GM12878 (cell line): ENCODE results near the gene PADI2. TPM values are rescaled to one million over a fixed set of nuclear protein-coding genes. Genes with fewer than 3 reads are reported as not detected.

Experiments used
- ATAC-seq: fragments of 200-7000 bp; cut with Tn5 transposase; 3 replicates; pipeline ENCODE4 v1.9.1; 2020; ENCODE audit warnings: mild to moderate bottlenecking, moderate library complexity
- BruUV-seq: library from RNA; stranded (reverse); fragments of 400-500 nt; replicated peaks from 2 replicates; lab custom pipeline; 2021; lab: Mats Ljungman, UMichigan
- CTCF ChIA-PET: fragments of 300-600 bp; sonication (Branson Sonifier 250); formaldehyde crosslinking; extraction: SDS; loops from one replicate; lab custom pipeline; 2021; ENCODE audit warnings: inconsistent platforms; lab: Yijun Ruan, JAX
- POLR2A ChIA-PET: fragments of 350-600 bp; formaldehyde crosslinking; extraction: SDS; loops from one replicate; lab custom pipeline; 2021; ENCODE audit warnings: inconsistent platforms; lab: Charles Lee
- RAD21 ChIA-PET: fragments of 300-600 bp; sonication (Branson Sonifier 250); formaldehyde crosslinking; loops from one replicate; lab custom pipeline; 2023; ENCODE audit warnings: antibody characterized with exemption; ENCODE audit not compliant: unreplicated experiment; lab: Charles Lee
- SMC1A ChIA-PET: fragments of 300-600 bp; sonication (Branson Sonifier 250); formaldehyde crosslinking; loops from one replicate; lab custom pipeline; 2023; ENCODE audit not compliant: unreplicated experiment, uncharacterized antibody; lab: Charles Lee
- DNase-seq: peaks from one replicate; pipeline ENCODE4 v3.0.0-alpha.2; 2011; ENCODE audit warnings: low read depth, low spot score
- FAIRE-seq: peaks from 3 replicates; lab custom pipeline; 2011; peaks lifted over from hg19 to GRCh38; lab: Jason Lieb, UNC
- H2AFZ ChIP-seq: 2 replicates; pipeline ENCODE4 v1.6.0; 2011; ENCODE audit warnings: low read depth, low read length, control low read depth; ENCODE audit not compliant: control insufficient read depth
- H3K27ac ChIP-seq: 2 replicates; pipeline ENCODE4 v1.5.1; 2011; ENCODE audit warnings: control low read depth; ENCODE audit not compliant: control insufficient read depth, insufficient read depth
- H3K27me3 ChIP-seq, 2 experiments: replicated peaks in 1 of 2; 2 replicates each; pipeline versions ENCODE4 v1.6.0 to v1.6.1; 2011; ENCODE audit warnings: low read length in 1 of 2; ENCODE audit not compliant: control insufficient read depth in 2 of 2, insufficient read depth in 2 of 2
- H3K36me3 ChIP-seq, 2 experiments: 2 replicates each; pipeline ENCODE4 v1.5.1; 2011; ENCODE audit warnings: low read length in 1 of 2; ENCODE audit not compliant: control insufficient read depth in 2 of 2, insufficient read depth in 2 of 2
- H3K4me1 ChIP-seq: 2 replicates; pipeline ENCODE4 v1.6.1; 2011; ENCODE audit warnings: mild to moderate bottlenecking, low read length, moderate library complexity, mixed read lengths; ENCODE audit not compliant: control insufficient read depth, insufficient read depth
- H3K4me2 ChIP-seq: 2 replicates; pipeline ENCODE4 v1.6.0; 2011; ENCODE audit warnings: control low read depth; ENCODE audit not compliant: control insufficient read depth, insufficient read depth
- H3K4me3 ChIP-seq: fragments of 200-600 bp; sonication (generic); 2 replicates; pipeline ENCODE4 v1.5.1; 2016
- H3K79me2 ChIP-seq: 2 replicates; pipeline ENCODE4 v1.6.0; 2011; ENCODE audit warnings: low read length; ENCODE audit not compliant: control insufficient read depth, insufficient read depth
- H3K9ac ChIP-seq: 2 replicates; pipeline ENCODE4 v1.8.0; 2011; ENCODE audit warnings: low read length, control low read depth, mixed read lengths; ENCODE audit not compliant: control insufficient read depth, insufficient read depth
- H3K9me3 ChIP-seq: replicated peaks from 3 replicates; pipeline ENCODE4 v1.5.1; 2011; ENCODE audit warnings: mild to moderate bottlenecking, low read length; ENCODE audit not compliant: control insufficient read depth, insufficient read depth
- H4K20me1 ChIP-seq: 2 replicates; pipeline ENCODE4 v1.6.0; 2011; ENCODE audit not compliant: control insufficient read depth, insufficient read depth
- HDAC2 ChIP-seq: fragments of 200-600 bp; sonication (generic); IDR thresholded peaks from 2 replicates; pipeline ENCODE4 v1.6.1; 2017
- HDGF ChIP-seq: fragments of 450-650 bp; IDR thresholded peaks from 2 replicates; pipeline ENCODE4 v1.6.1; 2016; ENCODE audit warnings: antibody characterized with exemption
- IRF4 ChIP-seq: IDR thresholded peaks from 2 replicates; pipeline ENCODE4 v1.6.1; 2011; ENCODE audit warnings: low read depth, low read length
- NFIC ChIP-seq: IDR thresholded peaks from 2 replicates; pipeline ENCODE4 v1.6.1; 2012; ENCODE audit warnings: low read depth, mild to moderate bottlenecking, inconsistent platforms, low read length, moderate library complexity
- POLR2A ChIP-seq: IDR thresholded peaks from 2 replicates; pipeline ENCODE4 v1.6.1; 2011; ENCODE audit warnings: low read depth, mild to moderate bottlenecking, low read length
- POLR2AphosphoS2 ChIP-seq: IDR thresholded peaks from 2 replicates; pipeline ENCODE4 v1.6.1; 2011; ENCODE audit warnings: low read depth, mild to moderate bottlenecking, low read length, improper control_type of control experiment, moderate library complexity
- RAD51 ChIP-seq: fragments of 450-650 bp; IDR thresholded peaks from 2 replicates; pipeline ENCODE4 v1.6.1; 2016; ENCODE audit warnings: moderate library complexity, mild to moderate bottlenecking, inconsistent platforms
- RBBP5 ChIP-seq: fragments of 200-600 bp; sonication (generic); conservative IDR thresholded peaks from 2 replicates; pipeline ENCODE4 v1.6.1; 2016
- RUNX3 ChIP-seq: IDR thresholded peaks from 2 replicates; pipeline ENCODE4 v1.6.1; 2012; ENCODE audit warnings: low read length, inconsistent platforms
- STAT3 ChIP-seq: IDR thresholded peaks from 2 replicates; pipeline ENCODE4 v1.6.1; 2011; ENCODE audit warnings: low read depth, low read length, improper control_type of control experiment
- SUZ12 ChIP-seq: fragments of 200-600 bp; sonication (generic); IDR thresholded peaks from one replicate; pipeline ENCODE4 v1.6.1; 2018; ENCODE audit warnings: antibody characterized with exemption, mild to moderate bottlenecking; ENCODE audit not compliant: unreplicated experiment
- ZNF274 ChIP-seq: IDR thresholded peaks from one replicate; pipeline ENCODE4 v1.8.0; 2011; ENCODE audit not compliant: insufficient read length, insufficient read depth
- ZNF622 ChIP-seq: fragments of 450-650 bp; IDR thresholded peaks from 2 replicates; pipeline ENCODE4 v1.6.1; 2017; ENCODE audit warnings: mild to moderate bottlenecking, inconsistent platforms
- WGBS: methylation state at CpG from one replicate; pipeline ENCODE4 v1.1.6; 2016; ENCODE audit warnings: low lambda C conversion rate; ENCODE audit not compliant: insufficient replicate concordance, insufficient coverage; ENCODE audit errors: missing lambda C conversion rate; 5-methylcytosine and 5-hydroxymethylcytosine counted together
- in situ Hi-C: fragments of 300-500 bp; cut with MboI; formaldehyde crosslinking; loops from 9 replicates; pipeline ENCODE4 v1.14.3; 2018; ENCODE audit warnings: mixed read lengths
- intact Hi-C: fragments of 100-400 bp; cut with micrococcal nuclease; formaldehyde crosslinking; loops from one replicate; pipeline ENCODE4 v1.14.2; 2022; ENCODE audit not compliant: unreplicated experiment
- polyA plus RNA-seq, 11 experiments: library from polyadenylated mRNA; depleted of rRNA in 4 of 11; unstranded in 6 of 11; stranded (reverse) in 5 of 11; fragments of >200 nt; fragmentation: Nextera tagmentation in 4 of 11; fragmentation: Illumina TruSeq in 1 of 11; extraction: Ambion mirVana in 4 of 11; extraction: Trizol in 1 of 11; gene quantifications; 1 replicate in 1 of 11; 2 replicates in 10 of 11; pipeline versions ENCODE4 v1.2.1 to v1.2.3, GENCODE V29; 2011 to 2016; ENCODE audit warnings: inconsistent platforms in 2 of 11, missing spikeins in 2 of 11, low read depth in 1 of 11
- total RNA-seq, 4 experiments: library from RNA; depleted of rRNA in 3 of 4; stranded (reverse); fragments of >200 nt in 3 of 4; fragmentation: Illumina TruSeq in 1 of 4; extraction: Trizol in 1 of 4; gene quantifications; 2 replicates each; pipeline versions ENCODE4 v1.2.1 to v1.2.3, GENCODE V29; 2013 to 2021

PADI2 gene
- total and polyA plus RNA-seq, 10 of the 15 experiments (the other 5 are each of a cell fraction or from before 2014, with no cell fraction given) = 0.05 to 3.0 (median 0.10) TPM; not detected in 1

GRCh38 chr1:17093822-17094393 is 25.3 kb downstream of the PADI2 start:
- DNase-seq = no peak
- ChIA-PET RAD21 (interaction anchor here (1.0 to 2.4 kb wide), 2 partner anchors 25 to 28 kb away, joined by 3 to 8 read pairs; partner anchors contain the start of gene PADI2), POLR2A (interaction anchor here (1.7 to 3.1 kb wide), 2 partner anchors 13 to 27 kb away, joined by 6 to 12 read pairs; no protein-coding TSS in a partner anchor)
- no peaks in the 10 kb centered on the region for H4K20me1 ChIP-seq
- TF ChIP-seq RUNX3 = no peak
- TF ChIP-seq ZNF622 = no peak
- TF ChIP-seq, all 136 proteins: peak for 0
- Histone ChIP-seq H3K9ac (no peak overlapping the region), H3K27ac (no peak overlapping the region), H3K4me2 (no peak overlapping the region), H3K27me3 (no peaks in the 10 kb centered on the region; a peak in 1 of 4 replicates), H3K36me3 (no peaks in the 10 kb centered on the region), H2AFZ (no peak overlapping the region), H3K9me3 (no peaks in the 10 kb centered on the region; the same call in 2 of the 3 replicates), H3K4me3 (no peak overlapping the region), H3K79me2 (no peaks in the 10 kb centered on the region), H3K4me1 (no peaks in the 10 kb centered on the region)
- intact Hi-C loops (no loop called here), in situ Hi-C loops (no loop called here)
- BruUV-seq = no TSS peak
- ATAC-seq (no peak), FAIRE-seq (no peak)
- ChIA-PET SMC1A (interaction anchor here (1.0 to 2.4 kb wide), 4 partner anchors 15 to 27 kb away, joined by 3 to 16 read pairs (median 4); partner anchors contain the start of gene PADI2), CTCF (no interaction called here)
- WGBS = 53% methylated on average over 8 of the region's 8 CpGs

- Histone ChIP-seq H3K4me1 (no peaks in the 10 kb centered on the region), H4K20me1 (no peaks in the 10 kb centered on the region), H3K27me3 (no peaks in the 10 kb centered on the region; a peak in 1 of 4 replicates), H3K4me2 (no peak overlapping the region), H2AFZ (no peak overlapping the region), H3K36me3 (no peaks in the 10 kb centered on the region), H3K27ac (no peak overlapping the region), H3K4me3 (no peak overlapping the region), H3K79me2 (no peaks in the 10 kb centered on the region), H3K9me3 (no peaks in the 10 kb centered on the region; the same call in 2 of the 3 replicates), H3K9ac (no peak overlapping the region)
- POLR2A ChIA-PET = interaction anchor here (0.6 kb wide), 1 partner anchor 29 kb away, joined by 5 read pairs; no protein-coding TSS in a partner anchor
- TF ChIP-seq NFIC (no peak), HDGF (no peak), ZNF274 (no peak), IRF4 (no peak), POLR2AphosphoS2 (no peak), ZNF622 (no peak), SUZ12 (no peak), RAD51 (no peak), STAT3 (no peak), POLR2A (no peak), RBBP5 (no peak), HDAC2 (no peak)
- SMC1A ChIA-PET = no interaction called here
- RAD21 ChIA-PET = no interaction called here
- ATAC-seq (no peak), FAIRE-seq (no peak), DNase-seq (no peak)
- in situ Hi-C loops (no loop called here), intact Hi-C loops (no loop called here)
- WGBS = 59% methylated on average over 7 of the region's 7 CpGs
- BruUV-seq = no TSS peak
- CTCF ChIA-PET = no interaction called here
These were observed 28.0 kb downstream of the PADI2 start for GRCh38 chr1:17091252-17091651.
